OCI-LY1 (cell line): ENCODE data around the gene ELMOD1.

Experiments used
- H2AFZ ChIP-seq: fragments of 200-600 bp; sonication (generic), shearing (Covaris generic); 2 replicates; pipeline ENCODE4 v1.6.0; 2014; ENCODE audit warnings: antibody characterized with exemption, mild to moderate bottlenecking, low read length
- H3F3A ChIP-seq: fragments of 200-600 bp; sonication (generic), shearing (Covaris generic); 2 replicates; pipeline ENCODE4 v1.6.0; 2014; ENCODE audit warnings: mild to moderate bottlenecking, antibody characterized with exemption, low read length, moderate library complexity; ENCODE audit not compliant: insufficient read depth
- H3K27ac ChIP-seq: fragments of 200-600 bp; sonication (generic); 2 replicates; pipeline ENCODE4 v1.5.1; 2014; ENCODE audit warnings: low read length, mixed run types, mild to moderate bottlenecking, low read depth; ENCODE audit not compliant: poor library complexity, severe bottlenecking
- H3K27me3 ChIP-seq: fragments of 200-600 bp; sonication (generic); 2 replicates; pipeline ENCODE4 v1.6.0; 2014; ENCODE audit warnings: antibody characterized with exemption, mild to moderate bottlenecking, low read length, moderate library complexity; ENCODE audit not compliant: insufficient read depth
- H3K36me3 ChIP-seq: fragments of 200-600 bp; sonication (generic); 2 replicates; pipeline ENCODE4 v1.6.1; 2014; ENCODE audit warnings: mild to moderate bottlenecking, antibody characterized with exemption, low read length, moderate library complexity, mixed read lengths; ENCODE audit not compliant: insufficient read depth
- H3K4me1 ChIP-seq: fragments of 200-600 bp; sonication (generic); 2 replicates; pipeline ENCODE4 v1.5.1; 2014; ENCODE audit warnings: mild to moderate bottlenecking, low read length, moderate library complexity; ENCODE audit not compliant: insufficient read depth, severe bottlenecking
- H3K4me2 ChIP-seq: fragments of 200-600 bp; sonication (generic), shearing (Covaris generic); 2 replicates; pipeline ENCODE4 v1.6.1; 2014; ENCODE audit warnings: low read length
- H3K4me3 ChIP-seq: fragments of 200-600 bp; sonication (generic); 2 replicates; pipeline ENCODE4 v1.5.1; 2014; ENCODE audit warnings: low read length, low read depth, mild to moderate bottlenecking, mixed read lengths; ENCODE audit not compliant: poor library complexity, severe bottlenecking
- H3K79me2 ChIP-seq: fragments of 200-600 bp; shearing (Covaris generic); 2 replicates; pipeline ENCODE4 v1.6.1; 2016; ENCODE audit warnings: mixed run types, low read length, mixed read lengths; ENCODE audit not compliant: insufficient read depth
- H3K9ac ChIP-seq: fragments of 200-600 bp; sonication (generic), shearing (Covaris generic); 2 replicates; pipeline ENCODE4 v1.6.1; 2014; ENCODE audit warnings: mild to moderate bottlenecking, low read length, mixed read lengths
- H3K9me2 ChIP-seq: fragments of 200-600 bp; sonication (generic), shearing (Covaris generic); 2 replicates; pipeline ENCODE4 v1.6.1; 2014; ENCODE audit warnings: low read depth, mild to moderate bottlenecking, low read length, mixed read lengths
- H3K9me3 ChIP-seq: fragments of 200-600 bp; shearing (Covaris generic); 2 replicates; pipeline ENCODE4 v1.6.1; 2014; ENCODE audit warnings: low read length, mixed read lengths
- H4K20me1 ChIP-seq: fragments of 200-600 bp; sonication (generic), shearing (Covaris generic); 2 replicates; pipeline ENCODE4 v1.6.0; 2016; ENCODE audit warnings: mild to moderate bottlenecking, low read length; ENCODE audit not compliant: insufficient read depth
- CTCF ChIP-seq: fragments of 200-600 bp; sonication (generic), shearing (Covaris generic); IDR thresholded peaks from 2 replicates; pipeline ENCODE4 v1.5.1; 2017; ENCODE audit warnings: mild to moderate bottlenecking, antibody characterized with exemption, low read length, moderate library complexity, mixed read lengths
- EZH2 ChIP-seq: fragments of 200-600 bp; sonication (generic), shearing (Covaris generic); IDR thresholded peaks from 2 replicates; pipeline ENCODE4 v1.8.0; 2017; ENCODE audit warnings: borderline replicate concordance, mixed run types, mild to moderate bottlenecking, antibody characterized with exemption, low read length, moderate library complexity, mixed read lengths

The ELMOD1 gene

GRCh38 chr11:107675902-107676301 is 85.0 kb downstream of the ELMOD1 start:
- no peak overlapping the region for H2AFZ ChIP-seq
- H3K27ac ChIP-seq = no peak overlapping the region
- no peaks in the 10 kb centered on the region for H3K79me2 ChIP-seq
- H4K20me1 ChIP-seq = no peaks in the 10 kb centered on the region
- no peak overlapping the region for H3K4me2 ChIP-seq
- H3K36me3 ChIP-seq = no peaks in the 10 kb centered on the region
- no peaks in the 10 kb centered on the region for H3F3A ChIP-seq
- H3K9me2 ChIP-seq = no peaks in the 10 kb centered on the region
- no peaks in the 10 kb centered on the region for H3K27me3 ChIP-seq
- no peak overlapping the region for H3K9ac ChIP-seq
- H3K4me3 ChIP-seq = no peak overlapping the region
- no peaks in the 10 kb centered on the region for H3K9me3 ChIP-seq
- TF ChIP-seq EZH2 = no peak
- TF ChIP-seq CTCF = no peak
- H3K4me1 ChIP-seq = no peaks in the 10 kb centered on the region

GRCh38 chr11:107676336-107677057 is 85.5 kb downstream of the ELMOD1 start:
- no peak overlapping the region for H3K4me2 ChIP-seq
- no peaks in the 10 kb centered on the region for H3K36me3 ChIP-seq
- H3K4me1 ChIP-seq = no peaks in the 10 kb centered on the region
- no peaks in the 10 kb centered on the region for H4K20me1 ChIP-seq
- H3K27ac ChIP-seq = no peak overlapping the region
- H3K9ac ChIP-seq = no peak overlapping the region
- no peaks in the 10 kb centered on the region for H3F3A ChIP-seq
- H3K79me2 ChIP-seq = no peaks in the 10 kb centered on the region
- H3K4me3 ChIP-seq = no peak overlapping the region
- H3K27me3 ChIP-seq = no peaks in the 10 kb centered on the region
- TF ChIP-seq CTCF (no peak), EZH2 (no peak)
- no peaks in the 10 kb centered on the region for H3K9me3 ChIP-seq
- H3K9me2 ChIP-seq = no peaks in the 10 kb centered on the region
- H2AFZ ChIP-seq = no peak overlapping the region

- Histone ChIP-seq H3K9me2 (no peaks in the 10 kb centered on the region), H3K27ac (no peak overlapping the region), H2AFZ (no peak overlapping the region), H3F3A (no peaks in the 10 kb centered on the region), H3K79me2 (no peaks in the 10 kb centered on the region), H3K9ac (no peak overlapping the region), H4K20me1 (no peaks in the 10 kb centered on the region), H3K36me3 (no peaks in the 10 kb centered on the region), H3K27me3 (no peaks in the 10 kb centered on the region), H3K9me3 (no peaks in the 10 kb centered on the region), H3K4me1 (no peaks in the 10 kb centered on the region), H3K4me2 (no peak overlapping the region), H3K4me3 (no peak overlapping the region)
- TF ChIP-seq CTCF = no peak
- no peak for TF ChIP-seq EZH2
Observed at GRCh38 chr11:107677924-107678631, 87.1 kb downstream of the ELMOD1 start.
